C1 segment of cervical spinal cord (tissue), 14 donors: ENCODE results near the gene NRAP.
"Not testable (repeated sequence)": the region's sequence is repeated elsewhere in the genome, so short reads cannot be mapped to it uniquely, and the experiment has no call there.

Experiments used
- DNase-seq, 14 donors: peaks; one replicate each; lab custom pipeline; 2025; lab: John Stamatoyannopoulos, UW

NRAP gene

DNA sequence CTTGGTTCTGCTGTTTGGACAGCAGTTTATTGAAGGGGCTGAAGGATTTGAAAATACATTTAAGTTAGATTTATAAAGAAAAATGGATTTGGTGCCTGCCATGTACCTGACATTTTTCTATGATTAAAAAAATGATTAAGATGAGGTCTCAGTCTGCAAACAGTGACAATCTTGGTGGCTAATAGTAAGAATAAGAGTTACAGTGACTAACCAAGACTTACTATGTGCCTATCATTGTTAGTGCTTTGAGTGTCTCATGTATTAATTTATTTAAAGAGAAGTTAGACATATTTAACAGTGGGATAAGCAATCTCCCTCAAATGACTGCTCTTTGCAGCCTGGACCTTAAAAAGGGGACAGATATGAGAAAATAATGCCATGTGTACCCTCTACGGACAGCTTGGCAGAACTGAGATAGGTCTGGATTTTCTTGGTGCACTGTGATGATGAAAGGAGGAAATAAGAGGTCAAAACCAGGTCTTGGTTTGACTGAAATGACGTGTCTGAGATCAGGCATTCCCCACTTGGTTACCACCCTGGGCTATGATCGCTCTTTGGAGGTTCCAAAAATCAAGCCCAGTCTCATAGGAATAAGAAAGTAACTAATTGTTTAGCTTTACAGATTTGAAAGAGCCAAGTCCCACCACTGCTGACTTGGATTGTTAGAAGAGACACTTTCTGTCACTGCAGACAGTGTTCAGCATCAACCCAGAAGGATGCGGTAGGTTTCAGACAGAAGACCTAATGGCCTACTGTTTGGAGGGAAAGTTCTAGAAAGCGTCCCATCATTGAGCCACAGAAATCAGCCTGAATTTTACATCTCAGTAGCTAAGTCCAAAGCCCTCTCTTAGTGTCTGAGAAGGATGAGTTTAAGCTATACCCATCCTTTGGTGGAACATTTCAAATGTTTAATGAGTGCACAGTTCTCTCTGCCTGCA is 18.0 kb upstream of the NRAP start:
- no peak for DNase-seq

DNA sequence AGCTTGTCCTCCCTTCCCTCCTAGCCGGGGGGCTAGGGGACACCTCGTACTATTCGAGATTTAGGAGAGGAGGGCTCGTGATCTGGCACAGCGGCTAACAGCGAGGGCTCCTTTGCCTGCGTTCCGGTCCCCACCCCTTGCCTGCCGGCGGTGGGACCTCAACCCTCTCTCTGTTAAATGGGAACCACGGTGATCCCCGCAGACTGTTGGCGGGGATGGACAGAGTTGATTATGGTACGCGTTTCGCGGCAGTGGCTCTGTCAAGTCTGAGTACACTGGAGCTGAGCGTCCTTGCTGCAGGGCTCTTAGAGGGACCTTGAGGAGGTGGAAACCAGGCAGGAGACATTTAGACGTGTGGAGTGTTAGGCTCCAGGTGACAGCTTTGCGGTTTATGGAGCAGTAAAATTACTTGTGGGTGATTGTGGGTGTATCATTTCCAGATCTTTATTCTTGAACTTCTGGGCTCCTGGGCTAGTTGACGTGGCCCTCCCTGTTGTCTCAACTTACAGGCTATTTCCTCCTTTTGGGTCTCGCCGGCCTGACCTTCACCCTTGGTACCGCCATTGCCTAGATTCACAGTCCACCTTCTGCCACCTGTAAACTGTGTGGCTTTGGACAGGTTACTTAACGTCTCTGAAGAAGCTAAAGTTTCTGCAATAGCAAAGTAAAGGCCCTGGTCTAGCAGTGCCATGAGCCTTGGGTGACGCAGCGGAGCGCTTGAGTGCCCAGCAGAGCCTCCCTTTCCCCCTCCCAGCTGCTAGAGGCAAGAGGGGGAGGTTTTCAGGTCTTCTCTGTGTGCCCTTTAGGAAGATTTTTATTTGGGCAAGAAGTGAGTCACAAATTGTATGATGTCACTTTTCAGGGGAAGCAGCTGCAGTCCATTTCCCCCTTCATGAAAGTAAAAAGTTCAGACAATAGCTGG is 16.6 kb upstream of the NRAP start:
- DNase-seq = peak in 9 of 14 donors; percentile 4 to 69 (median 49)

DNA sequence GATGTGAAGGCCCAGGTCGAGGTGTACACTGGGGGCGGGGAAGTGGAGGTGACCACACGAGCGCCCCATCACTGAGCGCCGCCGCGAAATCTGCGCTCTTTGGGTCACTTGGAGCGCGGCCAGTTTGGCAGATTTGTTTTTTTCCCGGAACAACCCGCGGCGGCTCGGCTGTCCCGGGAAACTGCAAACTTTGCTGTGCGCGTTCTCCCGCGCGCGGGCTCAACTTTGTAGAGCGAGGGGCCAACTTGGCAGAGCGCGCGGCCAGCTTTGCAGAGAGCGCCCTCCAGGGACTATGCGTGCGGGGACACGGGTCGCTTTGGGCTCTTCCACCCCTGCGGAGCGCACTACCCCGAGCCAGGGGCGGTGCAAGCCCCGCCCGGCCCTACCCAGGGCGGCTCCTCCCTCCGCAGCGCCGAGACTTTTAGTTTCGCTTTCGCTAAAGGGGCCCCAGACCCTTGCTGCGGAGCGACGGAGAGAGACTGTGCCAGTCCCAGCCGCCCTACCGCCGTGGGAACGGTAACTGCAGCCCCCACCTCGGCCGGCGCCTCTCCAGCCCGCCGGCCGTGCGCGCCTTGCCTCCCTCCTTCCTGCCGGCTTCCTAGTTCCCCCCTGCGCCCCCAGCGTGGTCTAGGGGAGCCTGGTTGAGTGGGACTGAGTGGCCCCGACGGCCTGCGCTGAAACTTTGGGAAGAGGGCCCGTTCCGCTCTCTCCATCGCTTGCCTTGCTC is 15.8 kb upstream of the NRAP start, which contains the start of gene CASP7:
Gene CASP7, plus strand, starts transcription at position 450 of the 727 bp plus-strand sequence. CDS start 17,582 bp downstream, outside the sequence.
- DNase-seq = peak in 11 of 14 donors; percentile 23 to 80 (median 69)

DNA sequence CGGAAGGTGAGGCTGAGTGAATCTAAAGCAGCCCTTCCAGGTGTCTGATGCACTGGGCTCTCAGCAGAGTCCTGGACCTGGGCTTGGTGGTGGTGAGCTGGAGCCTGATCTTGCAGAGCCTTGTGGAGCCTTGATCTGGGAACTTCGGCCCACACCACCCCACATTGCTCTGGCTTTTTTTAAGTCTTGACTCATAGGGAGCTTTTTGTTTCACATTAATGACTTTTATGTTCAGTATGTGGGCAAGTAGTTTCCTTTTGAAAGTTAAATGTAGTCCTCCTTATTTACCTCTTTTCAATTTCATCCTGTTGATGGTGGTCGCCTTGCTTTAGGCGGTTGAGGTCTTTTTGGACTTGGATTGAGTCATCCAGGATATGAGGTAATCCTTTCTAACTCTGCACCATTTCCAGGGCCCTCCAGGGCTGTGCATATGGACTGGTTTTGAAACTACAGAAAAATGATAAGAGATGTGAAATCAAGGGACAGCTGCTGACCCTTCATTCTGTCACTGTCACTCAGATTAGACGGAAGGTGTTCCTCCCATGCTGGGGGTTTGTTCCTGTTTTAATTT is 2.9 kb upstream of the NRAP start:
- DNase-seq = no peak

DNA sequence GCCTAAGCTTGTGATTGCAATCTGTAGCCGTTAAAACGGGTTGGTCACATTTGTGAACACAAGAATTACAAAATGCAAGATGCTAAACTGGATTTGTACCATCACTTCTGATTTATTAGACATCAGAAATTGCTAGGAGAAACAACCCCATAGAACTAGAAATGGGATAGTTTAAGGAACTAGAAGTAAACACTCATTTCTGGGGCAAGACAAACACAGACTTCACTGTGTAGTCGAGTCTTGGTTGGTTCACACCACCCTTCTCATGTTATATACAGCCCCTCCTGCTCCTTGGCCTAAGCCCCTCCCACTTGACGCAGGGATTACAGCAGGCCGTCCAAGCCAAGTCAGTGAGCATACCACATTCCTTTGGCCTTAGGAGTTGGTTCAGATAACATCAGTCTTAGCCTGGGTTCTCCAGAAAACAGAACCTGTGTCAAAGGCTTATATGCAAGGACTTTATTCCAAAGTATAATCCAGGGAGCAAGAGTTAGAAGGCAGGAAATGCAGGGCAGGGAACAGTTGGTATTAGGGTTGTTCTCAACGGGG is 2.0 kb upstream of the NRAP start:
- DNase-seq = no peak

DNA sequence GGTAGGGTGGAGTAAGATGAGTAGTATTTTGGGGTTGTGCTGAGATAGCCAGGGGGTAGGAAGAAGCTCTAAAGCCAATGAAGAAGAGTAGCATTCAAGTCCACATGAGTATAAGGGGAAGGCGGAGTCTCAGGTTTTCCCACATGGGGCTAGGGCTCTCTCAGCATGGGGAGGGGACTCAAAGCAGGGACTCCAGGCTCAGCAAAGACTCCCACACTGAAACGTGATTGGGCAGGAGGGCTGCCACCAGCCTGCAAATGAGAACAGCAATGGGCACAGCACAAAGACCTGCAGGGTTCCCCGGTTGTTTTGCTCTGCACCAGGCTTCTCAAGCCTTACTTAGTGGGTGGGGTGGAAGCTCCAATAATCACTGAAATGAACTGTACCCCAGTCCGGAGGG is 1.5 kb upstream of the NRAP start:
- DNase-seq = no peak

DNA sequence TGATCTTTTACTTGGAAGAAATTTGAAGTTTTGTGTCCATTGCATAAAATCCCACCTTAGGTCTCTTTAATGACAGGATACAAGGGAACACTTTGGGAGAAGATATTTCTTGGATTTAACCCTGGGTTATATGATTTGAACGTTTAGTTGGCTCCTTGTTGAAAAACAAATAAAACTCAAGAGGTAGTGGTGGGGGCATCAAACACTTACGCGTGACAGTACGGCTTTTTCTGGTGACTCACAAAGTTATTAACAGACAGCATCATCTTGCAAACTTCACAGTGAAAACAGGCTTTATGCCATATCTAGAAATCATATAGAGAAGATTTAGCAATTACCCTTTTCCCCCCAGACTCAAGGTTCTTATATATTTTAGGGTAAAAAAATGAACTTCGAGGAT is 699 bp downstream of the NRAP start:
- DNase-seq = no peak

DNA sequence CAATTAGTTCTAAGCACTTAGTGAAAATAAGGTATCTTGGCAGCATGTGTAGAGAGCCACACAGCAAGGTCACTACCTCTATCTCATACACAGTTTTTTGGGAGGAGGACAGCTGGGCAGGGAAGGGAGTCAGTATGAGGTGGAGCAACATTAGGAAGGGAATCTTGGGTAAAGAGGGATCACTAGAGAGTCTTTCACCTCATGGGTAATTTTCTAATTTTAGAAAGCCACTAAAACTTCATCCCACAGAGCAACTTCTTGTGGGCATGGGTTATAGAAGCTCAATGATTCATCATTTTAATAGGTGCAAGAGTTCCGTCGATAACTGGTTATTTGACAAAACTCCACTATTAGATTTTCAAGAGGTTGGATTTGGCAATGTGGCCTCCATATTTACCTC is 2.5 kb downstream of the NRAP start:
- no peak for DNase-seq

DNA sequence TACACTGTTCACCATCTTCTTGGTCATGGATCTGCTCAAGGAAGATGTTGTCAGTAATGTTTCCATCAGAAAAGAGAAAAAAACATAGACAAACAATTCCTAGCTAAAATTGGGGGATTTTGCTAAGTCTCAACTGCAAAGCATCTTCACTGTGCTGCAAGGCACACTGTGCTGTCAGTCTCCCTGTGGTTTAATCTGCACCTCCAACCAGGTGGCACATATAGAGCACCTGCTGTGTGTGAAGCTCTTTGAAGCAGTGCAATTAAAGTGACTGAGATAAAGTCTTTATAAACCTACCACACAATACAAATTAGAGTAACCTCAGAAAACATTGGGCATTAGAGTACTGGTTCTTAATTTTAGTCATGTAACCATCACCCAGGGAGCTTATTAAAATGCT is 6.3 kb downstream of the NRAP start:
- DNase-seq = no peak

DNA sequence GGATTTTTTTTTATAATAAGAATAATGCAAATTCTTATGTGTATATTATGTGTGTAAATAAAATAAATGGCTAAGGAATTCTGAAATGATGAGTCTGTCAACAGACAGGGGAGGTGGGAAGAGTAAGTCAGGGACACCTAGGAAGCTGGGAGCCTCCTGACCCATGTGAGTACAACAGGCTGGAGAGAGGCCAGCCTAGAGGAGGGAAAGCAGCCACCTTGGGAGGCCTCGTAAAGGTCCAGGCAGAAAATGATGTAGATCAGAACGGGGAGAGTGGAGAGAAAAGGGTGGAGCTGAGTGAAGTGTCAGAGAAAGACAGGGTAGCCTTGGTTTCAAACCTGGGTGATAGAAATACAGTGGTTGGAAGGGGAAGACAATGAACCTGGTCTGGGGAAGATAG is 6.9 kb downstream of the NRAP start:
- no peak for DNase-seq

DNA sequence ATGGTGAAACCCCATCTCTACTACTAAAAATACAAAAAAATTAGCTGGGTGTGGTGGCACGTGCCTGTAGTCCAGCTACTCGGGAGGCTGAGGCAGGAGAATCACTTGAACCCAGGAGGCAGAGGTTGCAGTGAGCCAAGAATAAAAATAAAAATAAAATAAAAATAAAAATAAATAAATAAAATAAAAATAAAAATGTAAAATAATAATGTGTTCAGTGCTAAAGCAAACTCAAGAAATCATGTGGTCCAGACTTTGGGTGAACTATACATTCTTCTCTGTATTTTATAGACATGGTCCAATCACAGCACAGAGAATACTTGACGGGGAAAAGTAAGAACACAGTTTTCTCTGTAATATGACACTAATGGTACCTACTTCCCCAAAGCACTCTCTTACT is 11.4 kb downstream of the NRAP start:
- DNase-seq = not testable (repeated sequence)

DNA sequence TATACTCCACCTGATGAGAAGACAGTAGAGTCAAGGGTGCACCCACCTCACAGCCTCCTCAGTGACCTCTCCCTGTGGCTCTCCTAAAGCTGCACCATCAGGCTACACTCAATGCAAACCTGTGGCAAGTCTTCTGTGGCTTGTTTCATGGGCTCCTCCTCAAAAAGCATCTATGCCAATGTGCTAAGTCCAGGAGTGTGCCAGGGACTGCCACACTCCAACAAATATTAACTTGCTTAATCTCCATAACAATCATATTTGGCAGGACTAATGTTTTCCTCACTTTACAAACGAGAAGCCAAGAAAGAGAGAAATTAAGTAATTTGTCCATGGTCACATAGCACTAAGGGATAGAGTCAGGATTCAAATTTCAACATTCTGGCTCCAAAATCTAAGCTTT is 11.9 kb downstream of the NRAP start:
- no peak for DNase-seq

DNA sequence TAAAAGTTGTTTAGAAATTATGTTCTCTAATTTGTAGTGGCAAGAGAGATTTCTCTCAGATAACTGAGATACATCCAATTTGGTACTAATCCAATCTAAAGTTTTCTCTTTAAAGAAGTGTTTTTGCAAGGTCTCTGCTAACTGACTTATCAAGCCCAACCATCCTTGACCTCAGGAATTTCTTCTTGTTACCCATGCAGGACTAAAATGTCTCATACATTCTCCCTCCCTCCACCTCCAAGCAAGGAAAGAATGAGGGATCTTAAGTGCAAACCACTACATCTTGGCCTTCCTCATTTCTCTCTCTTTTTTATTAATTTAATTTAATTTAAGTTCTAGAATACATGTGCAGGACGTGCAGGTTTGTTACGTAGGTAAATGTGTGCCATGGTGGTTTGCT is 12.8 kb downstream of the NRAP start:
- no peak for DNase-seq

DNA sequence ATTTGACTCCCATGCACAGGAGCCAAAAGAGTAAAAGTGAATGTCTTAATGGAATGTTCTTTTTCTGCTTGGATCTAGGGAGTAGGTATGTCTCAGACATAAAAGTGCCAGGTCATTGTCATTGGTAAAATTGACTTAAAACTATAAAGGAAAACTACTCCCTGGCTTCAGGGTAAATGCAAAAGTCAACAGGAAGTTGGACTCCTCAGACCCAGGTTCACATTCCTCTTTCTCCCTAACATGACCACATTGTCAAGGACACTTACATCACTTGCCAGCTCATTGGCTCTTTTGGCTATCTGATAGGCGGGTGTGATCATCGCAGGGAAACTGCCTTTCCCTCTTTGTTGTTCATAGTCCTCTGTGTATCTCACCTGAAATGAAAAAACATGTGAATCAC is 13.7 kb downstream of the NRAP start:
- no peak for DNase-seq

DNA sequence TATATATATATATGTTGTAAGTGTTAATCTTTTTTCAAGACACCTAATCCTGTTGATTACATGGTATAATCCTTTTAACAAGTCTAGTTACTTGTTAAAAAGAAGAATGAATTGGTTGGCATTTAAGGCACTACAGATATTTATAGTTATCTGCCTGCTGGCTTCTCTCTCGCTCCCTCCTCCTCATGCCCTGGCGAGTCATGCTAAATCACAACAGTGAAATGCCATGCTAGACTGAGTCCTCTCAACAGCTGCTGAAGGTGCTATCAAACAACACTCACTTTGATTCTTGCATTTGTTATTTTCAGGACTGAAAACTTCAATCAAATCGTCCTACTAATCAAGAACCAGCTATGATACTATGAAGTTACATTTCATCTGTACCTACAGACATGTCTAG is 15.4 kb downstream of the NRAP start:
- no peak for DNase-seq

DNA sequence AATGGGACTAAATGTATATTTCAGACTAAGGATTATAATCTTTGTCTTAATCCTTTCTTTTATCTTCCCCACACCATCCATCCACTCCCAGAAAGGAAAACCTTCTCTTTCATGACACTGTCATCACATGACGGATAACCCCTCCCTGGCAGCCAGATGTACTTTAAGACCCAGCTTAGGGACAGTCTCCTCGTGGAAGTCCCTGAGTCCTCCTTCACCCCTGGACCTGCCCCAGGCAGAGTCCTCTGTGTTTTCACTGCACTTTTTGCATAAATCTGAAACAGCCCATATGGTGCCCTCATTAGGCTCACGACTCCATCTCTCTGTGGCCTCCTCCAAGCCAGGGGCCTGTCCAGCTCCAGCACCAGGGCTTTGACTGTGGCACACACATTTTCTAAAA is 16.0 kb downstream of the NRAP start:
- no peak for DNase-seq

DNA sequence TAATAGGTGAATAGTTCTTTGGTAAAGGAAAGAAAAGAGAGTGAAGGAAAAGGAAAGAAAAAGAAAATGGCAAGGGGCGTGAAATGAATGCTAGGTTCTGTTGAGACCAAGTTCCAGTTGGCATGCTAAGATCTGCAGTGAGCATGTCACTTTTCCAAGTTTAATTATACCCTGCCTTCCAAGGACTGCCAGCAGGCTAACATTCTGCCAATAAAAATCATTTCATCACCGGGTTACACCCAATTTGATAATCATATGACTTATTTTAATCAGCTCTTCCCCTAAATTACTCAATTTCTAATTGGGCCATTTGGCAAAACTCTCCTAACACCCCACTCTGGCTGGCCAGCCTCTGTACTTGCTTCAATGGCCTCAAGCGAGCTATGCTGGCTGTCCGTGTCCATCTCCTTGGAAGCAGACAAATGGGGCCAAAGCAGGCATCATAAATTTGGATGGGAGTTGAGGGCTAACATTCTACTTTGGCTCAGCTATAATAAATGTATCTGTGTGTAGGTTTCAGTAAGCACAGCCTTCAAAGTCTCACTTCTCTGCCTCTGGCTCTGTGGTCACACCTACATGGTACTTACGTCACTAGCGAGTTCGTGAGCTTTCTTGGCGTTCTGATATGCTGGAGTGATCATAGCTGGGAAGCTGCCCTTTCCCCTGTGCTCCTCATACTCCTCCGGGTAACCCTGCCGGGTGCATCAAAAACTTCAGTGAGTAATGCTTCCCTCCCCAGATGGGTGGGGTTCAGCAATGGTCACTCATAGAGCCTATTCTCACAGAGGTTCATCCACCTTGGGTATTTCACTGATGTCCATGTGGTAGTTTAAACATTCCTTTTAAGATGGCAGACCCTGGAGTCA is 17.3 kb downstream of the NRAP start:
- peak in 10 of 14 donors; percentile 4 to 76 (median 33) for DNase-seq

DNA sequence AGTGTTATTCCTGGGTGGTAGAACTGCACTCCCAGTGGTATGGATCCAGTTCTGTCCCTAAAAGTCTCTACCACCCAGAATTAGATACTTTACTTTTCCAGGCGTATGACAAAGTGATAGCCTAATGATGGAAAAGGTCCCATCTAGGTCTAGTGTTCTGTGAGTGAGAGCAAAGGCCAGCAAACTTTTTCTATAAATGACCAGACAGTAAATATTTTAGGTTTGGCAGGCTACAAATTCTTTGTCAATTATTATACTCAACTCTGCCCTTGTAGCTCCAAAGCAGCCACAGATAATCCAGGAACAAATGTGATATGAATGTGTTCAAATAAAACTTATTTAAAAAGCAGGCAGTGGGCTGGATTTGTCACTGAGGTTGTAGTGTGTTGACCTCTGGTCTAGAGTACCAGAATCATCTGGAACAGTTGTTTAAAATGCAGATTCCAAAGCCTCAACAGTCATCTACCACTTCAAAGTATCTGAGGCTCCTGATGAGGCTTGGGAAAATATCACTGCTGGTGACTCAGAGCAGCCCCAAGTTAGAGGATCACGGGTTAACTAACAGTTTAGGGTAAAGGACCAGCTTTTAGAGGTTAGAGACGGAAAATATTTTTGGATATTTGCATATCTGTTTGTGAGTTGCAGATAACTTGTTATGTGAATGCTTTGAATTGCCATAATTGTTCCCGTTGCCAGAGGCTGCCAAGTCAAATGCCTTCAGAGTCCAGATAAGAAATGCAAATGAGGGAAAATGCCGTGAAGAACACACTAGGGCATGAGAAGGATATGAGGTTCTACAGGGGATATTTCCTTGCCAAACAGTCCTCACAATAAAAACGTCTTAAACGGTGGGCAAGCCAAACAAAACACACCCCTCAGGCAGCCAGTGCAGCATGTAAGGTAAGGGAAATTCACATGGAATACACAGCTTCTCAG is 19.4 kb downstream of the NRAP start:
- no peak for DNase-seq

DNA sequence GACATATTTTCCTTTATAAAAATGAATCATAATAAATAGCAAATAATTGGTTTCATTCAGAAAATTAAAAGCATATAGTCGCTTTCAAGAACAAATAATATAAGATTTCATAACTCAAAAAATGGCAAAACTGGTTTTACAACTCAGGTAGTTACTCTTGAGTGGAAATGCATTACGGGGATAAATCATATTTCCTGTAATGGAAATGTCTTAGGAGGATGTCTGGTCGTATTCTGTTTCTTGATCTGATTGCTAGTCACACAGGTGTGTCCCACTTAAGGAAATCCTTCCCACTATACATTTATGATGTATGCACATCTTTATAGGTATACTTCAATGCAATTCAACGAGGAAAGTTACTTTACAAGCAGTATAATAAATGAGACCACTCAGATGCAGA is 20.7 kb downstream of the NRAP start:
- DNase-seq = no peak
